Activated naive CD4-positive, alpha-beta T cell treated with anti-CD3 and anti-CD28 coated beads, Interleukin-2, amount 50 U/mL, for 72 hours (primary cell): ENCODE measurements around the gene PRR35. TPM values are rescaled to one million over a fixed set of nuclear protein-coding genes. Genes with fewer than 3 reads are reported as not detected.
A peak's percentile ranks its signal among the peaks of the same experiment; 100 is the strongest.
"Not testable (repeated sequence)": the region's sequence is repeated elsewhere in the genome, so short reads cannot be mapped to it uniquely, and the experiment has no call there.

Experiments used
- ATAC-seq, 2 donors: fragments of 150-1000 bp; cut with Tn5 transposase; 2 replicates each; pipeline ENCODE4 v1.10.0; 2021; ENCODE audit warnings: mild to moderate bottlenecking in 2 of 2, moderate library complexity in 2 of 2
- DNase-seq, 2 donors: peaks; one replicate each; pipeline ENCODE4 v3.0.0; 2021 to 2022; ENCODE audit warnings: low spot score in 2 of 2
- H3K27ac Mint-ChIP-seq, 2 donors: one replicate each; pipeline ENCODE4 v1.8.0; 2022; ENCODE audit warnings: mild to moderate bottlenecking in 2 of 2, mixed read lengths in 2 of 2
- H3K36me3 Mint-ChIP-seq, 2 donors: one replicate each; pipeline ENCODE4 v1.8.0; 2022; ENCODE audit warnings: mixed read lengths in 2 of 2
- H3K9me3 Mint-ChIP-seq, 2 donors: one replicate each; pipeline ENCODE4 v1.8.0; 2022; ENCODE audit warnings: mixed read lengths in 2 of 2
- total RNA-seq, 2 donors: library from RNA; stranded (reverse); gene quantifications; one replicate each; pipeline ENCODE4 v1.2.3, GENCODE V29; 2022

PRR35 gene
- total RNA-seq, 2 donors from 2014 or later: not detected

GRCh38 chr16:591231-591630 is 31.0 kb downstream of the PRR35 start:
- ATAC-seq: no peak
- Mint-ChIP-seq H3K9me3 (no peaks in the 10 kb centered on the region), H3K36me3 (peaks cover 10 to 17% of the 10 kb centered on the region in 2 donors), H3K27ac (peak overlapping the region; percentile 77 to 90)
- no peak for DNase-seq

GRCh38 chr16:591892-592517 is 31.8 kb downstream of the PRR35 start:
- Mint-ChIP-seq H3K9me3 (no peaks in the 10 kb centered on the region), H3K36me3 (peaks cover 10 to 17% of the 10 kb centered on the region in 2 donors), H3K27ac (peak overlapping the region in 1 of 2 donors; percentile 60)
- ATAC-seq (no peak), DNase-seq (no peak)

- H3K9me3 Mint-ChIP-seq: no peaks in the 10 kb centered on the region
- H3K36me3 Mint-ChIP-seq: peaks cover 6 to 17% of the 10 kb centered on the region in 2 donors
- DNase-seq: no peak
- H3K27ac Mint-ChIP-seq: peak overlapping the region in 1 of 2 donors; percentile 60
- ATAC-seq: no peak
Measured at GRCh38 chr16:592518-593306, 32.5 kb downstream of the PRR35 start.

- H3K36me3 Mint-ChIP-seq: peaks cover 3 to 11% of the 10 kb centered on the region in 2 donors
- peak overlapping the region in 1 of 2 donors; percentile 2 for H3K27ac Mint-ChIP-seq
- no peaks in the 10 kb centered on the region for H3K9me3 Mint-ChIP-seq
- DNase-seq: no peak
- no peak for ATAC-seq
Measured at GRCh38 chr16:593406-593805, 33.2 kb downstream of the PRR35 start.

- no peak for ATAC-seq
- DNase-seq: no peak
- Mint-ChIP-seq H3K27ac (peak overlapping the region in 1 of 2 donors; percentile 2), H3K36me3 (peaks cover 0 to 8% of the 10 kb centered on the region in 2 donors), H3K9me3 (no peaks in the 10 kb centered on the region)
Measured at GRCh38 chr16:593807-594206, 33.6 kb downstream of the PRR35 start.

GRCh38 chr16:595094-595528 is 34.9 kb downstream of the PRR35 start:
- DNase-seq: no peak
- Mint-ChIP-seq H3K9me3 (no peaks in the 10 kb centered on the region), H3K27ac (no peak overlapping the region), H3K36me3 (peaks cover 0 to 8% of the 10 kb centered on the region in 2 donors)
- ATAC-seq: no peak

GRCh38 chr16:595942-596735 is 35.9 kb downstream of the PRR35 start:
- Mint-ChIP-seq H3K9me3 (no peaks in the 10 kb centered on the region), H3K27ac (peak overlapping the region; percentile 28 to 94), H3K36me3 (peaks cover 0 to 1% of the 10 kb centered on the region in 2 donors)
- no peak for ATAC-seq
- no peak for DNase-seq

GRCh38 chr16:596736-597060 is 36.5 kb downstream of the PRR35 start:
- H3K36me3 Mint-ChIP-seq: no peaks in the 10 kb centered on the region
- ATAC-seq: no peak
- no peaks in the 10 kb centered on the region for H3K9me3 Mint-ChIP-seq
- H3K27ac Mint-ChIP-seq: peak overlapping the region; percentile 28 to 87
- DNase-seq: no peak

GRCh38 chr16:597655-598054 is 37.5 kb downstream of the PRR35 start:
- not testable (repeated sequence) for H3K9me3 Mint-ChIP-seq, H3K27ac Mint-ChIP-seq, DNase-seq, ATAC-seq, H3K36me3 Mint-ChIP-seq

- Mint-ChIP-seq H3K27ac (no peak overlapping the region), H3K9me3 (no peaks in the 10 kb centered on the region), H3K36me3 (no peaks in the 10 kb centered on the region)
- DNase-seq (no peak), ATAC-seq (no peak)
Measured at GRCh38 chr16:598823-599739, 38.9 kb downstream of the PRR35 start.

- ATAC-seq: peak in 1 of 2 donors; percentile 60
- Mint-ChIP-seq H3K36me3 (no peaks in the 10 kb centered on the region), H3K27ac (peak overlapping the region in 1 of 2 donors; percentile 77)
Measured at GRCh38 chr16:600781-601180, 40.6 kb downstream of the PRR35 start.

GRCh38 chr16:603933-604332 is 43.7 kb downstream of the PRR35 start:
- Mint-ChIP-seq H3K27ac (no peak overlapping the region), H3K9me3 (no peaks in the 10 kb centered on the region), H3K36me3 (no peaks in the 10 kb centered on the region)
- DNase-seq: no peak
- no peak for ATAC-seq

More at GRCh38 chr16:600781-601180, 40.6 kb downstream of the PRR35 start:
- DNase-seq: no peak
- H3K9me3 Mint-ChIP-seq: no peaks in the 10 kb centered on the region

GRCh38 chr16:606656-607307 is 46.6 kb downstream of the PRR35 start:
- no peak for ATAC-seq
- Mint-ChIP-seq H3K27ac (no peak overlapping the region), H3K9me3 (no peaks in the 10 kb centered on the region), H3K36me3 (no peaks in the 10 kb centered on the region)
- no peak for DNase-seq

GRCh38 chr16:608019-608418 is 47.8 kb downstream of the PRR35 start:
- ATAC-seq: peak; percentile 91 to 97
- H3K36me3 Mint-ChIP-seq: no peaks in the 10 kb centered on the region
- H3K27ac Mint-ChIP-seq: peak overlapping the region; percentile 9 to 69
- H3K9me3 Mint-ChIP-seq: no peaks in the 10 kb centered on the region
- DNase-seq: peak; percentile 32 to 80

- Mint-ChIP-seq H3K9me3 (no peaks in the 10 kb centered on the region), H3K27ac (peak overlapping the region in 1 of 2 donors; percentile 69), H3K36me3 (no peaks in the 10 kb centered on the region)
Measured at GRCh38 chr16:609316-609715, 49.1 kb downstream of the PRR35 start.

GRCh38 chr16:609984-610383 is 49.8 kb downstream of the PRR35 start:
- Mint-ChIP-seq H3K27ac (peak overlapping the region in 1 of 2 donors; percentile 35), H3K9me3 (no peaks in the 10 kb centered on the region), H3K36me3 (no peaks in the 10 kb centered on the region)
- no peak for ATAC-seq
- no peak for DNase-seq

More at GRCh38 chr16:609316-609715, 49.1 kb downstream of the PRR35 start:
- DNase-seq: no peak
- no peak for ATAC-seq
